Stimulated activated CD8-positive, alpha-beta memory T cell treated with anti-CD3 and anti-CD28 coated beads, Interleukin-7, amount 100 ng/mL, for 1 hour (primary cell): ENCODE results near the gene EBP.

Experiments used
- DNase-seq, 2 donors: peaks; one replicate each; pipeline ENCODE4 v3.0.0-alpha.2; 2020; ENCODE audit warnings: low read depth in 2 of 2

The EBP gene

GRCh38 chrX:48576108-48576507, 54.5 kb downstream of the EBP start:
- DNase-seq = no peak
